ENCODE results near the gene MRPL21. TPM values are rescaled to one million over a fixed set of nuclear protein-coding genes. Genes with fewer than 3 reads are reported as not detected.

Gene MRPL21
- total RNA-seq, 1 experiment from 2014 or later: 126 TPM

GRCh38 chr11:68936358-68936636 is 32.7 kb upstream of the MRPL21 start:
- POLR2A ChIA-PET (ENCODE audit: low non-redundant PET): no interaction called here

GRCh38 chr11:68935516-68936357 is 32.1 kb upstream of the MRPL21 start:
- Histone ChIP-seq H3K27me3 (replicated peaks; ENCODE audit: insufficient read depth, low read depth, low read length, poor library complexity) (no peaks in the 10 kb centered on the region), H3K27ac (ENCODE audit: low read depth, low read length, poor library complexity, severe bottlenecking) (no peak overlapping the region), H3K9me3 (ENCODE audit: low read depth, low read length, poor library complexity, severe bottlenecking) (no peaks in the 10 kb centered on the region), H3K36me3 (ENCODE audit: insufficient read depth, low read length, poor library complexity, severe bottlenecking) (peaks cover 47% of the 10 kb centered on the region), H3K4me1 (ENCODE audit: insufficient read depth, low read length, poor library complexity, severe bottlenecking) (no peaks in the 10 kb centered on the region), H3K4me3 (ENCODE audit: low read depth, low read length, poor library complexity, severe bottlenecking) (no peak overlapping the region)
- CTCF ChIA-PET: no interaction called here
- no TSS peak for BruUV-seq (replicated peaks)
- intact Hi-C loops (cut with micrococcal nuclease; ENCODE audit: unreplicated experiment): no loop called here
- TF ChIP-seq EZH2 (IDR thresholded peaks at IDR 0.05; ENCODE audit: borderline replicate concordance, low read depth, low read length, poor library complexity, severe bottlenecking): no peak
- TF ChIP-seq, protein P1, sequence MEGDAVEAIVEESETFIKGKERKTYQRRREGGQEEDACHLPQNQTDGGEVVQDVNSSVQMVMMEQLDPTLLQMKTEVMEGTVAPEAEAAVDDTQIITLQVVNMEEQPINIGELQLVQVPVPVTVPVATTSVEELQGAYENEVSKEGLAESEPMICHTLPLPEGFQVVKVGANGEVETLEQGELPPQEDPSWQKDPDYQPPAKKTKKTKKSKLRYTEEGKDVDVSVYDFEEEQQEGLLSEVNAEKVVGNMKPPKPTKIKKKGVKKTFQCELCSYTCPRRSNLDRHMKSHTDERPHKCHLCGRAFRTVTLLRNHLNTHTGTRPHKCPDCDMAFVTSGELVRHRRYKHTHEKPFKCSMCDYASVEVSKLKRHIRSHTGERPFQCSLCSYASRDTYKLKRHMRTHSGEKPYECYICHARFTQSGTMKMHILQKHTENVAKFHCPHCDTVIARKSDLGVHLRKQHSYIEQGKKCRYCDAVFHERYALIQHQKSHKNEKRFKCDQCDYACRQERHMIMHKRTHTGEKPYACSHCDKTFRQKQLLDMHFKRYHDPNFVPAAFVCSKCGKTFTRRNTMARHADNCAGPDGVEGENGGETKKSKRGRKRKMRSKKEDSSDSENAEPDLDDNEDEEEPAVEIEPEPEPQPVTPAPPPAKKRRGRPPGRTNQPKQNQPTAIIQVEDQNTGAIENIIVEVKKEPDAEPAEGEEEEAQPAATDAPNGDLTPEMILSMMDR (conservative IDR thresholded peaks at IDR 0.05; ENCODE audit: low read depth, low read length): no peak
- POLR2A ChIA-PET (ENCODE audit: low non-redundant PET): no interaction called here
- no peak for DNase-seq (ENCODE audit: low spot score)

More at GRCh38 chr11:68936358-68936636, 32.7 kb upstream of the MRPL21 start:
- Histone ChIP-seq H3K4me3 (ENCODE audit: low read depth, low read length, poor library complexity, severe bottlenecking) (no peak overlapping the region), H3K27ac (ENCODE audit: low read depth, low read length, poor library complexity, severe bottlenecking) (no peak overlapping the region), H3K36me3 (ENCODE audit: insufficient read depth, low read length, poor library complexity, severe bottlenecking) (peaks cover 44% of the 10 kb centered on the region), H3K9me3 (ENCODE audit: low read depth, low read length, poor library complexity, severe bottlenecking) (no peaks in the 10 kb centered on the region), H3K27me3 (replicated peaks; ENCODE audit: insufficient read depth, low read depth, low read length, poor library complexity) (no peaks in the 10 kb centered on the region), H3K4me1 (ENCODE audit: insufficient read depth, low read length, poor library complexity, severe bottlenecking) (no peaks in the 10 kb centered on the region)
- no peak for DNase-seq (ENCODE audit: low spot score)
- TF ChIP-seq, protein P1 (conservative IDR thresholded peaks at IDR 0.05; ENCODE audit: low read depth, low read length): no peak
- TF ChIP-seq EZH2 (IDR thresholded peaks at IDR 0.05; ENCODE audit: borderline replicate concordance, low read depth, low read length, poor library complexity, severe bottlenecking): no peak
- intact Hi-C loops (cut with micrococcal nuclease; ENCODE audit: unreplicated experiment): no loop called here
- CTCF ChIA-PET: no interaction called here
- BruUV-seq (replicated peaks): no TSS peak

DNA sequence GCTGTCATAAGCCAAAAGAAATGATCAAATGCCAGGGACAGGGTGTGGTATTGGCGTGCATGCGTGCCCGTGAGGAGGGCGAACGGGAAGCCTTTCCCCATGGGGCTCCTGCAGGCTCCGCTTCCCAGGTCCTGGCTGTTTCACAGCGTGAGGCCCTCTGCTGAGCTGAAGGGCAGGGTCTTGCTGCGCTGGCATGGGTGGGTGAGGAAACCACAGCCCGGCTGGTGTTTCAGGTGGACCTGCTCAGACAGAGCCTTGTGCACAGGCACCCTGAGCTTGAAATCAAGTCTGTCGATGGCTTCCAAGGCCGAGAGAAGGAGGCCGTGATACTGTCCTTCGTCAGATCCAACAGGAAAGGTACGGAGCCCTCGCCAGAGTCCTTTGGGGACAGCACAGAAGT is 31.4 kb upstream of the MRPL21 start:
- H3K36me3 ChIP-seq (ENCODE audit: insufficient read depth, low read length, poor library complexity, severe bottlenecking): peaks cover 49% of the 10 kb centered on the region
- POLR2A ChIA-PET (ENCODE audit: low non-redundant PET): no interaction called here
- CTCF ChIA-PET: no interaction called here

More for the DNA sequence above, 31.4 kb upstream of the MRPL21 start:
- DNase-seq (ENCODE audit: low spot score): no peak
- BruUV-seq (replicated peaks): no TSS peak
- no peak for TF ChIP-seq EZH2 (IDR thresholded peaks at IDR 0.05; ENCODE audit: borderline replicate concordance, low read depth, low read length, poor library complexity, severe bottlenecking)
- TF ChIP-seq, protein P1 (conservative IDR thresholded peaks at IDR 0.05; ENCODE audit: low read depth, low read length): no peak
- no peak overlapping the region for H3K27ac ChIP-seq (ENCODE audit: low read depth, low read length, poor library complexity, severe bottlenecking)
- no peaks in the 10 kb centered on the region for H3K4me1 ChIP-seq (ENCODE audit: insufficient read depth, low read length, poor library complexity, severe bottlenecking)
- no peaks in the 10 kb centered on the region for H3K27me3 ChIP-seq (replicated peaks; ENCODE audit: insufficient read depth, low read depth, low read length, poor library complexity)
- H3K4me3 ChIP-seq (ENCODE audit: low read depth, low read length, poor library complexity, severe bottlenecking): no peak overlapping the region
- H3K9me3 ChIP-seq (ENCODE audit: low read depth, low read length, poor library complexity, severe bottlenecking): no peaks in the 10 kb centered on the region
- intact Hi-C loops (cut with micrococcal nuclease; ENCODE audit: unreplicated experiment): no loop called here

All from A673 (cell line).